Smooth muscle cell (in vitro differentiated cells): ENCODE results near the gene USP34. TPM values are rescaled to one million over a fixed set of nuclear protein-coding genes. Genes with fewer than 3 reads are reported as not detected.
"Not testable (repeated sequence)": the region's sequence is repeated elsewhere in the genome, so short reads cannot be mapped to it uniquely, and the experiment has no call there.

ENCODE experiments used
- DNase-seq: peaks from one replicate; lab custom pipeline; 2025; ENCODE audit not compliant: unreplicated experiment; lab: John Stamatoyannopoulos, UW
- H2AFZ ChIP-seq: fragments of 200-600 bp; sonication (generic); 2 replicates; pipeline ENCODE4 v1.6.0; 2016; ENCODE audit warnings: antibody characterized with exemption, low read depth, mild to moderate bottlenecking
- H3F3A ChIP-seq: fragments of 200-600 bp; sonication (generic); 2 replicates; pipeline ENCODE4 v1.6.0; 2017; ENCODE audit warnings: antibody characterized with exemption, low read depth
- H3K27ac ChIP-seq: fragments of 200-600 bp; sonication (generic); 2 replicates; pipeline ENCODE4 v1.5.1; 2016; ENCODE audit warnings: low read depth, mild to moderate bottlenecking
- H3K27me3 ChIP-seq: fragments of 200-600 bp; sonication (generic); 2 replicates; pipeline ENCODE4 v1.6.1; 2016; ENCODE audit warnings: low read depth, mild to moderate bottlenecking
- H3K36me3 ChIP-seq: fragments of 200-600 bp; sonication (generic); 2 replicates; pipeline ENCODE4 v1.5.1; 2016; ENCODE audit warnings: low read depth
- H3K4me1 ChIP-seq: fragments of 200-600 bp; sonication (generic); 2 replicates; pipeline ENCODE4 v1.5.1; 2016; ENCODE audit warnings: low read depth
- H3K4me2 ChIP-seq: fragments of 200-600 bp; sonication (generic); 2 replicates; pipeline ENCODE4 v1.6.0; 2016; ENCODE audit warnings: mild to moderate bottlenecking
- H3K4me3 ChIP-seq: fragments of 200-600 bp; sonication (generic); 2 replicates; pipeline ENCODE4 v1.5.1; 2016; ENCODE audit warnings: mild to moderate bottlenecking
- H3K79me2 ChIP-seq: fragments of 200-600 bp; sonication (generic); 2 replicates; pipeline ENCODE4 v1.6.0; 2016; ENCODE audit warnings: low read depth, mild to moderate bottlenecking
- H3K9ac ChIP-seq: fragments of 200-600 bp; sonication (generic); 2 replicates; pipeline ENCODE4 v1.6.0; 2016; ENCODE audit warnings: low read depth
- H3K9me3 ChIP-seq: fragments of 200-600 bp; sonication (generic); replicated peaks from 2 replicates; pipeline ENCODE4 v1.5.1; 2016; ENCODE audit warnings: low read depth
- H4K20me1 ChIP-seq: fragments of 200-600 bp; sonication (generic); 2 replicates; pipeline ENCODE4 v1.6.0; 2016; ENCODE audit warnings: low read depth
- CTCF ChIP-seq: fragments of 200-600 bp; sonication (generic); IDR thresholded peaks from 2 replicates; pipeline ENCODE4 v1.5.1; 2017; ENCODE audit warnings: borderline replicate concordance, mild to moderate bottlenecking, antibody characterized with exemption; ENCODE audit not compliant: insufficient read depth, poor library complexity, severe bottlenecking
- WGBS: methylation state at CpG from one replicate; pipeline ENCODE4 v1.1.7; 2016; ENCODE audit warnings: low lambda C conversion rate; 5-methylcytosine and 5-hydroxymethylcytosine counted together
- polyA plus RNA-seq: library from polyadenylated mRNA; unstranded; fragments of >200 nt; fragmentation: Nextera tagmentation; extraction: Ambion mirVana; gene quantifications from 2 replicates; pipeline ENCODE4 v1.2.1, GENCODE V29; 2016
- total RNA-seq: library from RNA; depleted of rRNA; stranded (reverse); fragments of >200 nt; gene quantifications from 2 replicates; pipeline ENCODE4 v1.2.3, GENCODE V29; 2014

The USP34 gene
- total and polyA plus RNA-seq, 2 experiments from 2014 or later, result 26.4 to 152 TPM

DNA sequence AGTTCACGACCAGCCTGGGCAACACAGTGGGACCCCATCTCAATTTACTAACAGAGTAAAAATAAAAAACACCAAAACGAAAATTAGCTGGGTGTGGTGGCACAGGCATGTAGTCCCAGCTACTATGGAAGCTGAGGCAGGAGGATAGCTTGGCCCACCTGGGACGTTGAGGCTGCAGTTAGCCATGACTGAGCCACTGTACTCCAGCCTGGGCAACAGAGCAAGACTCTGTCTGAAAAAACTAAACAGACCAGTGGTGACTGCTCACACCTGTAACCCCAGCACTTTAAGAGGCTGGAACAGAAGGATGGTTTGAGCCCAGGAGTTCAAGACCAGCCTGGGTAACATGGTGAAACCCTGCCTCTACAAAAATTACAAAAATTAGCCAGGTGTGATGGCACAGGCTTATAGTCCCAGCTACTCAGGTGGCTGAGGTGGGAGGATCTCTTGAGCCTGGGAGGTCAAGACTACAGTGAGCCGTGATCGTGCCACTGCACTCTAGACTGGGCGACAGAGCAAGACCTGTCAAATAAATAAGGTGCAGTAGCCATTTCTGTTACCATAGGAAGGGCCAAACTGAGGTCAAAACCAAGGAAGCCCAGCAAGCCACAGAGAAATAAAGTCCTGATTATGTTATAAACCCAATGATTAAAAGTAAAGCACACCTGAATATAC is 14.0 kb downstream of the USP34 start:
- Histone ChIP-seq H3K27me3 (no peaks in the 10 kb centered on the region), H3K36me3 (no peaks in the 10 kb centered on the region), H3K4me2 (no peak overlapping the region), H3K4me3 (no peak overlapping the region), H3K9ac (no peak overlapping the region), H4K20me1 (peaks cover 99% of the 10 kb centered on the region), H3F3A (no peaks in the 10 kb centered on the region), H3K27ac (no peak overlapping the region), H2AFZ (no peak overlapping the region), H3K9me3 (no peaks in the 10 kb centered on the region), H3K79me2 (peaks cover 100% of the 10 kb centered on the region), H3K4me1 (no peaks in the 10 kb centered on the region)
- no peak for DNase-seq
- no peak for TF ChIP-seq CTCF
- WGBS, result 95% methylated on average over 6 of the region's 6 CpGs

DNA sequence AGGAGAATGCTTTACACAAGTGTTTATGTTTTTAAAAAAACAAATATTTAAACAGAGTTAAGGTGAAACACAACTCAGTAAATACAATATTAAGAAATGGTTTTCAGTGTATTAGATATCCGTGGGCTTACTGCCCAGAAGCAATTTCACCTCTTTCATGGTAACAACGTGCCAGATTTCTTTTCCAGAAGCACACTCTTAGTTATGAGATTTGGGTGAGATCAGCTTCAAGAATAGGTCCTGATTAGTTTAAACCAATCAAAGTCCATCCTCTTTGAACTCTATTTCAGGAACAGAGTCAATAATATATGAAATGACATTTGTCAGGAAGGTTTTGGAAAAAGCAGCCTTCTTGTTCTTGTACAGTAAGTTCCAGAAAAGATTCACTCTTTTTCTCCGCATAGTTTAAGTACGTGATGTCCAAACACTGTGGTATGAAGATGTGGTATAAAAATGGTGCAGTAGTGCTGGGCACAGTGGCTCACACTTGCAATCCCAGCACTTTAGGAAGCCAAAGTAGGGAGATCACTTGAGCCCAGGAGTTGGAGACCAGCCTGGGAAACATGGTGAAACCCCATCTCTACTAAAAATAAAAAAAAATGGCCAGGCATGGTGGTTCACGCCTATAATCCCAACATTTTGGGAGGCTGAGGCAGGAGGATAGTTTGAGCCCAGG is 14.7 kb downstream of the USP34 start:
- Histone ChIP-seq H3K79me2 (peaks cover 98% of the 10 kb centered on the region), H4K20me1 (peaks cover 98% of the 10 kb centered on the region), H3K4me2 (no peak overlapping the region), H3K9me3 (no peaks in the 10 kb centered on the region), H3K27ac (no peak overlapping the region), H3F3A (no peaks in the 10 kb centered on the region), H3K27me3 (no peaks in the 10 kb centered on the region), H3K4me1 (no peaks in the 10 kb centered on the region), H3K36me3 (no peaks in the 10 kb centered on the region), H3K9ac (no peak overlapping the region), H3K4me3 (no peak overlapping the region), H2AFZ (no peak overlapping the region)
- no peak for DNase-seq
- 96% methylated on average over 5 of the region's 5 CpGs for WGBS
- TF ChIP-seq CTCF, result no peak

DNA sequence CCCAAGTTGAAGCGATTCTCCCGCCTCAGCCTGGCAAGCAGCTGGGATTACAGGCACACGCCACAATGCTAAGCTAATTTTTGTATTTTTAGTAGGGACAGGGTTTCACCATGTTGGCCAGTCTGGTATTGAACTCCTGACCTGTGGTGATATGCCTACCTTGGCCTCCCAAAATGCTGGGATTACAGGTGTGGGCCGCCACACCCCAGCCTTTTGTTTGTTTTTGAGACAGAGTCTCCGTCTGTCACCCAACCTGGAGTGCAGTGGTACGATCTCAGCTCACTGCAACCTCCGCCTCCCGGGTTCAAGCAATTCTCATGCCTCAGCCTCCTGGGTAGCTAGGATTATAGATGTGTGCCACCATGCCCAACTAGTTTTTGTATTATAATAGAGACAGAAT is 15.9 kb downstream of the USP34 start:
- H3K9ac ChIP-seq, DNase-seq, H3K27me3 ChIP-seq, H3K4me3 ChIP-seq, H3K27ac ChIP-seq, H3K36me3 ChIP-seq, H3K4me2 ChIP-seq, H2AFZ ChIP-seq, H3F3A ChIP-seq, H3K4me1 ChIP-seq, H3K9me3 ChIP-seq: not testable (repeated sequence)
- peaks cover 98% of the 10 kb centered on the region for H4K20me1 ChIP-seq
- WGBS, result 100% methylated on average over 8 of the region's 8 CpGs
- H3K79me2 ChIP-seq, result peaks cover 98% of the 10 kb centered on the region

DNA sequence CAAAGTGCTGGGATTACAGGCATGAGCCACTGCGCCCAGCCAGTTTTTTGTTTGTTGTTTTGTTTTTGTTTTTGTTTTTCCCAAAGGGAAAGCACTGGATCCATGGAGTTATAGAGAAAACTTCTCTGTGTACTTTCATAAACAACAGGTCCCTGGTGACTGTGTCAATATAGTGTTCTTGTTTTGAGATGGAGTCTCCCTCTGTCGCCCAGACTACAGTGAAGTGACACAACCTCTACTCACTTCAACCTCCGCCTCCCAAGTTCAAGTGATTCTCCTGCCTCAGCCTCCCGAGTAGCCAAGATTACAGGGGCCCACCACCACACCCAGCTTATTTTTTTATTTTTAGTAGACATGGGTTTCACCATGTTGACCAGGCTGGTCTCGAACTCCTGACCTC is 16.5 kb downstream of the USP34 start:
- Histone ChIP-seq H3K9ac (no peak overlapping the region), H4K20me1 (peaks cover 98% of the 10 kb centered on the region), H3K4me2 (no peak overlapping the region), H3K36me3 (no peaks in the 10 kb centered on the region), H3K4me1 (no peaks in the 10 kb centered on the region), H3F3A (no peaks in the 10 kb centered on the region), H3K9me3 (no peaks in the 10 kb centered on the region), H3K4me3 (no peak overlapping the region), H2AFZ (no peak overlapping the region), H3K79me2 (peaks cover 98% of the 10 kb centered on the region), H3K27ac (no peak overlapping the region), H3K27me3 (no peaks in the 10 kb centered on the region)
- 97% methylated on average over 5 of the region's 5 CpGs for WGBS
- no peak for DNase-seq
- TF ChIP-seq CTCF, result no peak
